H1 (cell line): ENCODE data around the gene FRMD4B. TPM values are rescaled to one million over a fixed set of nuclear protein-coding genes. Genes with fewer than 3 reads are reported as not detected.

ENCODE experiments used
- CTCF ChIA-PET: fragments of 300-600 bp; sonication (Branson Sonifier 250); formaldehyde crosslinking; loops from one replicate; lab custom pipeline; 2021; ENCODE audit not compliant: partially characterized antibody; lab: Charles Lee
- POLR2A ChIA-PET: fragments of 300-600 bp; sonication (Branson Sonifier 250); formaldehyde crosslinking; loops from one replicate; lab custom pipeline; 2021; ENCODE audit warnings: inconsistent platforms; ENCODE audit not compliant: partially characterized antibody; lab: Charles Lee
- DNase-seq, 2 experiments: peaks; one replicate each; pipeline versions ENCODE4 v3.0.0 to v3.0.0-alpha.2; 2010 to 2022; ENCODE audit warnings: low spot score in 2 of 2, low read depth in 1 of 2, mixed read lengths in 1 of 2
- FAIRE-seq: peaks from 2 replicates; lab custom pipeline; 2011; peaks lifted over from hg19 to GRCh38; lab: Jason Lieb, UNC
- H2AFZ ChIP-seq: 2 replicates; pipeline ENCODE4 v1.8.1; 2012; ENCODE audit warnings: low read length, inconsistent platforms
- H2AK5ac ChIP-seq: 2 replicates; pipeline ENCODE4 v1.6.1; 2013; ENCODE audit warnings: low read depth, low read length
- H2BK120ac ChIP-seq: replicated peaks from 2 replicates; pipeline ENCODE3; 2013; ENCODE audit warnings: low read depth, low read length, inconsistent platforms
- H2BK12ac ChIP-seq: 2 replicates; pipeline ENCODE4 v1.6.1; 2013; ENCODE audit warnings: low read depth, low read length
- H2BK15ac ChIP-seq: 2 replicates; pipeline ENCODE4 v1.6.1; 2013; ENCODE audit warnings: low read length
- H2BK20ac ChIP-seq: 2 replicates; pipeline ENCODE4 v1.6.1; 2013; ENCODE audit warnings: low read length
- H2BK5ac ChIP-seq: 2 replicates; pipeline ENCODE4 v1.6.1; 2013; ENCODE audit warnings: low read depth, low read length
- H3K14ac ChIP-seq: 2 replicates; pipeline ENCODE4 v1.6.1; 2013; ENCODE audit warnings: inconsistent platforms; ENCODE audit not compliant: insufficient read length
- H3K18ac ChIP-seq: 2 replicates; pipeline ENCODE4 v1.6.1; 2013; ENCODE audit warnings: low read length; ENCODE audit errors: extremely low read depth
- H3K23ac ChIP-seq: 2 replicates; pipeline ENCODE4 v1.6.1; 2013; ENCODE audit warnings: inconsistent platforms; ENCODE audit not compliant: insufficient read length
- H3K23me2 ChIP-seq: 2 replicates; pipeline ENCODE4 v1.6.1; 2013; ENCODE audit warnings: low read depth, low read length
- H3K27ac ChIP-seq: 2 replicates; pipeline ENCODE4 v1.6.1; 2011; ENCODE audit warnings: low read depth, low read length, inconsistent platforms
- H3K27me3 ChIP-seq, 4 experiments: replicated peaks in 1 of 4; 1 replicate in 1 of 4; 2 replicates in 3 of 4; pipeline versions ENCODE4 v1.6.1 to v1.8.1; 2011 to 2013; ENCODE audit warnings: low read length in 3 of 4, mild to moderate bottlenecking in 3 of 4, inconsistent platforms in 2 of 4, mixed read lengths in 2 of 4, moderate library complexity in 1 of 4; ENCODE audit not compliant: control insufficient read depth in 3 of 4, insufficient read depth in 3 of 4; ENCODE audit errors: extremely low read depth in 1 of 4
- H3K36me3 ChIP-seq, 4 experiments: 2 replicates each; pipeline versions ENCODE4 v1.6.1 to v1.8.1; 2011 to 2013; ENCODE audit warnings: mild to moderate bottlenecking in 4 of 4, low read length in 3 of 4, moderate library complexity in 2 of 4, control low read depth in 1 of 4, inconsistent platforms in 1 of 4; ENCODE audit not compliant: insufficient read depth in 4 of 4, control insufficient read depth in 2 of 4
- H3K4ac ChIP-seq: replicated peaks from 2 replicates; pipeline ENCODE3; 2013; ENCODE audit warnings: low read length, low read depth, mixed read lengths, inconsistent platforms; ENCODE audit not compliant: insufficient read length
- H3K4me1 ChIP-seq, 4 experiments: replicated peaks in 1 of 4; 1 replicate in 1 of 4; 2 replicates in 3 of 4; pipeline versions ENCODE4 v1.6.1 to v1.8.1; 2011 to 2013; ENCODE audit warnings: low read length in 3 of 4, inconsistent platforms in 2 of 4, mixed read lengths in 1 of 4; ENCODE audit not compliant: insufficient read depth in 4 of 4, control insufficient read depth in 3 of 4
- H3K4me2 ChIP-seq, 2 experiments: 2 replicates each; pipeline versions ENCODE4 v1.6.1 to v1.8.1; 2011 to 2013; ENCODE audit warnings: low read depth in 2 of 2, low read length in 2 of 2, control low read depth in 1 of 2, inconsistent platforms in 1 of 2, mild to moderate bottlenecking in 1 of 2; ENCODE audit not compliant: insufficient read depth in 1 of 2
- H3K4me3 ChIP-seq, 4 experiments: fragments of 200-600, 300-600 bp in 1 of 4; sonication (generic), shearing (Covaris generic), sonication (Bioruptor Twin) in 1 of 4; 2 replicates each; pipeline versions ENCODE4 v1.5.1 to v1.8.1; 2011 to 2016; ENCODE audit warnings: low read length in 4 of 4, low read depth in 3 of 4, control low read depth in 2 of 4, inconsistent platforms in 2 of 4, mild to moderate bottlenecking in 2 of 4, mixed read lengths in 1 of 4, moderate library complexity in 1 of 4; ENCODE audit not compliant: insufficient read depth in 2 of 4; ENCODE audit errors: extremely low read depth in 1 of 4
- H3K56ac ChIP-seq: replicated peaks from 2 replicates; pipeline ENCODE3; 2013; ENCODE audit warnings: low read depth, mild to moderate bottlenecking, mixed read lengths, low read length, inconsistent platforms; ENCODE audit not compliant: insufficient read length
- H3K79me1 ChIP-seq: 2 replicates; pipeline ENCODE4 v1.6.1; 2013; ENCODE audit warnings: low read depth, low read length, control low read depth
- H3K79me2 ChIP-seq, 2 experiments: 2 replicates each; pipeline versions ENCODE4 v1.6.1 to v1.8.1; 2012 to 2013; ENCODE audit warnings: low read length in 2 of 2, mild to moderate bottlenecking in 2 of 2, inconsistent platforms in 1 of 2; ENCODE audit not compliant: insufficient read depth in 2 of 2, control insufficient read depth in 1 of 2
- H3K9ac ChIP-seq, 4 experiments: replicated peaks in 1 of 4; 1 replicate in 1 of 4; 2 replicates in 3 of 4; pipeline versions ENCODE4 v1.6.1 to v1.8.1; 2011 to 2013; ENCODE audit warnings: low read depth in 3 of 4, low read length in 3 of 4, control low read depth in 2 of 4, mild to moderate bottlenecking in 2 of 4, moderate library complexity in 2 of 4, inconsistent platforms in 1 of 4; ENCODE audit errors: extremely low read depth in 1 of 4
- H3K9me3 ChIP-seq, 2 experiments: 2 replicates each; pipeline versions ENCODE4 v1.6.1 to v1.8.1; 2012 to 2013; ENCODE audit warnings: mild to moderate bottlenecking in 2 of 2, moderate library complexity in 2 of 2, control low read depth in 1 of 2, inconsistent platforms in 1 of 2, low read depth in 1 of 2, low read length in 1 of 2, mixed read lengths in 1 of 2; ENCODE audit not compliant: insufficient read depth in 2 of 2
- H4K20me1 ChIP-seq, 2 experiments: replicated peaks in 1 of 2; 2 replicates each; pipeline versions ENCODE3 to v1.8.1; 2011 to 2013; ENCODE audit warnings: inconsistent platforms in 2 of 2, low read length in 2 of 2, mild to moderate bottlenecking in 1 of 2; ENCODE audit not compliant: insufficient read depth in 2 of 2, control insufficient read depth in 1 of 2
- H4K5ac ChIP-seq: 2 replicates; pipeline ENCODE4 v1.6.1; 2013; ENCODE audit warnings: low read length, low read depth, mixed read lengths, inconsistent platforms; ENCODE audit not compliant: insufficient read length
- H4K8ac ChIP-seq: 2 replicates; pipeline ENCODE4 v1.8.0; 2013; ENCODE audit warnings: mild to moderate bottlenecking, moderate library complexity, low read length, inconsistent platforms; ENCODE audit not compliant: insufficient read depth; ENCODE audit errors: extremely low read depth
- H4K91ac ChIP-seq: replicated peaks from 2 replicates; pipeline ENCODE3; 2013; ENCODE audit warnings: low read length, mixed read lengths, inconsistent platforms; ENCODE audit not compliant: insufficient read length
- CHD1 ChIP-seq: IDR thresholded peaks from 2 replicates; pipeline ENCODE4 v1.6.1; 2012; ENCODE audit warnings: low read depth, low read length, improper control_type of control experiment
- RAD21 ChIP-seq, 2 experiments: IDR thresholded peaks in 1 of 2; conservative IDR thresholded peaks in 1 of 2; 2 replicates each; pipeline ENCODE4 v1.6.1; 2011; ENCODE audit warnings: low read depth in 2 of 2, low read length in 2 of 2, improper control_type of control experiment in 1 of 2, inconsistent platforms in 1 of 2, mild to moderate bottlenecking in 1 of 2, moderate library complexity in 1 of 2
- WGBS, 2 experiments: shearing (Covaris generic) in 1 of 2; methylation state at CpG; one replicate each; pipeline versions ENCODE4 v1.1.6 to v1.1.7; 2013 to 2015; ENCODE audit warnings: low lambda C conversion rate in 2 of 2, mixed read lengths in 2 of 2, inconsistent platforms in 1 of 2, low coverage in 1 of 2, missing lambda C conversion rate in 1 of 2; ENCODE audit not compliant: insufficient replicate concordance in 2 of 2, insufficient coverage in 1 of 2, insufficient read length in 1 of 2; ENCODE audit errors: extremely low coverage in 1 of 2, missing lambda C conversion rate in 1 of 2; 5-methylcytosine and 5-hydroxymethylcytosine counted together
- polyA plus RNA-seq, 7 experiments: library from polyadenylated mRNA; depleted of rRNA in 3 of 7; stranded (reverse) in 5 of 7; unstranded in 2 of 7; fragments of >200 nt in 5 of 7; fragments of 200-250 nt in 2 of 7; gene quantifications; 1 replicate in 5 of 7; 2 replicates in 1 of 7; 4 replicates in 1 of 7; pipeline versions ENCODE4 v1.2.1 to v1.2.3, GENCODE V29; 2011 to 2013; ENCODE audit warnings: missing spikeins in 2 of 7, mixed read lengths in 2 of 7
- total RNA-seq: library from RNA; stranded (reverse); fragmentation: NEBNext Ultra II Directional; extraction: Animal tissue kit (Norgen Biotek cat#: 25700); gene quantifications from 2 replicates; pipeline ENCODE4 v1.2.1, GENCODE V29; 2021

The FRMD4B gene
- total and polyA plus RNA-seq, 2 of the 8 experiments (the other 6 are each of a cell fraction or from before 2014, with no cell fraction given): 2.7 to 7.2 TPM

DNA sequence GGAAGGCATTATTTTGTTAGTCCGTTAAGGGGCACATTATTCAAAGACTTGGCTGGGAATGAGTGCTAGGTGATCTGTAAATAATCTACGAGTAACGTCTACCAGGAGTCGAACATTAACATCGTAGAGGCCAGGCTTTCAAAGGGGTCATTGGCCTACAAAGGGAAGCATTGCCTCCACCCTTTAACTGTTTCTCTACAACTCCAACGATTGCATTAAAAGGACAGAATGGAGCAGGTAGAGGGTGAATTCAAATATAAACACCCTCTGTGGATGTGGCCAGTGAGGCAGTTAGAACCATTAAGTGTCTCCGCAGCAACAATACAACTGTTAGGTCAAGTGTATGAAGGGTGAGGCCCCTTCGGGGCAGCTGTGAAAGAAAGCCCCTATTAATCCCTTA, 137.5 kb downstream of the FRMD4B start:
- Histone ChIP-seq H4K8ac (no peak overlapping the region), H4K5ac (no peak overlapping the region), H3K14ac (no peak overlapping the region), H3K23ac (no peak overlapping the region), H3K23me2 (no peaks in the 10 kb centered on the region; the same call in 1 of the 2 replicates), H3K56ac (no peak overlapping the region), H4K91ac (no peak overlapping the region), H3K4me2 (no peak overlapping the region; a peak in 1 of 4 replicates), H3K9me3 (no peaks in the 10 kb centered on the region), H3K79me2 (no peaks in the 10 kb centered on the region), H2AK5ac (no peak overlapping the region), H3K36me3 (no peaks in the 10 kb centered on the region), H3K27ac (no peak overlapping the region), H2BK5ac (no peak overlapping the region), H3K4me3 (no peak overlapping the region), H3K27me3 (peaks cover 5 to 24% (median 23%) of the 10 kb centered on the region in 4 experiments), H2BK12ac (no peak overlapping the region), H3K4ac (no peak overlapping the region), H2BK20ac (no peak overlapping the region), H2AFZ (no peak overlapping the region), H3K4me1 (peaks cover 0 to 16% (median 1%) of the 10 kb centered on the region in 4 experiments; a peak in 3 of 7 replicates), H3K18ac (no peak overlapping the region), H2BK120ac (no peak overlapping the region), H3K9ac (no peak overlapping the region), H4K20me1 (peaks cover 0 to 3% of the 10 kb centered on the region in 2 experiments), H2BK15ac (no peak overlapping the region), H3K79me1 (no peaks in the 10 kb centered on the region)
- TF ChIP-seq RAD21 (IDR thresholded peaks at IDR 0.05 in 1 of 2, conservative IDR thresholded peaks at IDR 0.05 in 1 of 2; ENCODE audit: low read depth in 2 of 2, low read length in 2 of 2): no peak
- no peak for TF ChIP-seq CHD1
- POLR2A ChIA-PET: interaction anchor here (1.9 kb wide), 1 partner anchor 13 kb away, joined by 4 read pairs; no protein-coding TSS in a partner anchor
- 65% methylated on average over 8 of the region's 8 CpGs; no CpG with 5 or more reads in 1 of the 2 experiments for WGBS, 2 experiments
- DNase-seq (no peak), FAIRE-seq (no peak)
- CTCF ChIA-PET: interaction anchor here (0.6 to 1.1 kb wide), 2 partner anchors 18 to 59 kb away, joined by 3 read pairs; no protein-coding TSS in a partner anchor
